Stimulated activated naive CD4-positive, alpha-beta T cell (primary cell): Measurements from ENCODE around the gene ZFYVE28.
"Not testable (repeated sequence)": the region's sequence is repeated elsewhere in the genome, so short reads cannot be mapped to it uniquely, and the experiment has no call there.

Experiments
- DNase-seq, 6 experiments: peaks; one replicate each; lab custom pipeline; 2025; lab: John Stamatoyannopoulos, UW

The ZFYVE28 gene

DNA sequence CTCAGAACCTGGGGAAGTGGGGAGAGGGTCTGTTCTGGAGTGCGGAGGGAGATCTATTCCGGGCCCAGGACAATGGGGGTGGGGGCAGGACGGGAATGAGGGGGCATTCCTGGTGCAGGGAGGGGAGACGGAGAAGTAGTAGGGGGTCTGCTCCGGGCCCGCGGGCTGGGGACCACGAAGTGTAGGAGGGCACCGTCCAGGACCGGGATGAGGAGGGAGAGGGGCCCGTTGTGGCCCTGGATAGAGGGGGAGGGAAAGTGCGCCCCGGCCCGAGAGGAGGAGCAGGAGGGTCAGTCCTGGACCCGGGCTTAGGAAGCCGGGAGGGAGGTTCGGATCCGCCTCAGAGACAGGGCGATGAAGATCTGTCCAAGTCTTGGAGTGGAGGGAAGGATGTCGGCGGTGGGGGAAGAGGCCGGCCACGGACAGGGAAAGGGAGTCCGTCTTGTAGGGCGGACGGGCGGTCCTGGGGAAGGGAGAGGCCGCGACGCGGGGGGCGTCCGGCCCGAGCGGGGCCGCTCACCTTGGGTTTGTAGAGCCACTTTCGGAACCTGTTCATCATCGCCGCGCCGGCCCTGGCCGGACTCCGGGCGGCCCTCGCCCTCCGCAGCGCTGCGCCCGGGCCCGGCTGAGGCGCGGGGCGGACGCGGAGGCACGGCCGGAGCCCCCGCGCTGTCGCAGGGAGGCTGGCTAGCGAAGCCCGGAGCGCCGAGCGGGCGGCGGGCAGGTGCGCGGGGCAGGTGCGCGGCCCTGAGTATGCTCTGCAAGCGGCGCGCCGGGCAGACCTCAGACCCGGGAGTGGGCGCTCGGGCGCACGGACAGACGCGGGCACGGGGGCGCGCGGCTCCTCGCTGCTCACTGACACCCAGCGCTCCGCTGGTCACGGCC is at the start of gene ZFYVE28:
ZFYVE28 (minus strand) TSS at position 881 of the 885 bp plus-strand sequence; CDS start at position 559, 322 bp downstream.
- peak in 2 of 6 experiments; percentile 34 to 52 for DNase-seq

DNA sequence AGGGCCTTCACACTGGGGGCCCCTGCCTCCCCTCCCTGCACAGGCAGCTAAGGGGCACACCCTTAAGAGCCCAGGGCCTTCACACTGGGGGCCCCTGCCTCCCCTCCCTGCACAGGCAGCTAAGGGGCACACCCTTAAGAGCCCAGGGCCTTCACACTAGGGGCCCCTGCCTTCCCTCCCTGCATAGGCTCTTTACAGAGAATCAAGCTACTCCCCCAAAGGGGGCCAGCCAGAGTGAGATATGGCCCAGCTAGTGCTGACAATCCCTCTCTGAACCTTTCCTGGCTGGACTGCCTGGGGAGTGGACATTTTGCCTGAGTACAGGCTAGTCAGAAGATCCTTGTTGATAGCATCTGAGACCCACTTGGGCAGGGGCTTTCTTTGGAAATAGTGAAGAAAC is 47.1 kb upstream of the ZFYVE28 start:
- not testable (repeated sequence) for DNase-seq

GRCh38 chr4:2465032-2465431 is 46.6 kb upstream of the ZFYVE28 start:
- DNase-seq: no peak

GRCh38 chr4:2462992-2463762 is 44.7 kb upstream of the ZFYVE28 start:
- DNase-seq: no peak

- peak; percentile 35 to 62 (median 58) for DNase-seq
Observed at GRCh38 chr4:2462218-2462991, 44.0 kb upstream of the ZFYVE28 start.

DNA sequence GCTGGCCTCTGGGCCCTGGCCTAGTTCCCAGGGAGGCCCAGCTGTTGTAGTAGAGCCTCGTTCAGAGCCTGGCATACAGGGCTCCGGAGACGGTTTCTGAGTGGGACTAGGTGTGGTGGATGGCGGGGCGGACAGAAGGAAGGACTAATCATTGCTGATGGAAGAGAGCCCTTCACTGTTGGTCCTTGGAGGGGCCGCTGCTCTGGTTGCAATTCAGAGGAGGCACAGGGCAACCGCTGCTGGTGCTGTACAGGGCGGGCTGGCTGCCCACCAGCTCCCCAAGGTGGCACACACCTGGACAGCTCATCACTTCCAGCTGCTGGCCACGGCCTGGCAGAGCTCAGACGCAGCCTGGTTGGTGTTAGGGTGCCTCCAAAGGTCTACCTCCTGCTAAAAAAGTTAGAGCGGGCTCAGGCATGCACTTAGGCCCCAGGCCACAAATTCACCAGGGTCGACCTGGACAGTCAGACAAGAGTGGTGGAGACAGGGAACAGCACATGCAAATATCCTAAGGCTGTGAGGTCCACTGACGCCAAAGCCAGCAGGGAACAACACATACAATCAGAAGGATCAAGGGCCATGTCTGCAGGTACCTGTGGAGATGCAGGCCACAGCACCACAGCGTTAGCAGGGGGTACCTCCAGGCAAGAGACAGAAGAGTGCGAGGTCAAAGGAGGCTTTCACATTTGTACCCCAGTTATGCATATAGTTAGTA is 43.0 kb upstream of the ZFYVE28 start:
- DNase-seq: no peak

DNA sequence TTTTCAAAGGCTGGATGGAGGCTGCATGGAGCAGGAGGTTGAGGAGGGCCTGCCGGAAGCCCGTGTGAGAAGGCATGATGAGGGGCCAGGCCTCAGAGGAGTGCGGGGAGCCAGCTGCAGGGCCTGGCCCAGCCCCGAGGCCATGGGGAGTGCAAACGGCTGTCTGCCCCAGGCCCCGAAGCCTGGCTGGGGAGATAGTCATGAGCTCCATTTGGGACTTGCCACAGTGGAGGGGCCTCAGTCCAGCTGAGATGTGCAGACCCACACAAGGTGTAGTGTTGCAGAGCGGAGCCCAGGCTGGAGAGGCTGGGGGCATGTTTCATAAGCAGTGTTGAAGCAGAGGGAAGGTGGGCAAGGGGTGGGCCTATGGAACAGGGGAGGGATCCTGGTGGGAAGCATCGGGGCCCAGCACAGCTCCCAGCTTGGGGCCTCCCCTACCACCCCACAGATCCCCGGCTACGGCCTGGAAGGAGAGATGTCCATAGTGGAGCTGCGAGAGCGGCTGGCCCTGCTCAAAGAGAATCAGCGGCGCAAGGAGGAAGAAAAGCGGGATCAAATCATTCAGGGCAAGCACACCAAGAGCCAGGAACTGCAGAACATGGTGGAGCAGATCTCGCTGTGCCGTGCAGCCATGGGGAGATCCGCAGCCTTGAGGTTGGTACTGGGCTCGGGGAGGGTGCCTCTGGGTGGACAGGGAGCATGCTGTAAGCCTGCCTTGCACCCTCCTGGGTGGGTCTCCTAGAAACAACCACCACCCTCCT is 41.3 kb upstream of the ZFYVE28 start:
- DNase-seq: no peak

GRCh38 chr4:2458546-2459491 is 40.4 kb upstream of the ZFYVE28 start:
- no peak for DNase-seq

DNA sequence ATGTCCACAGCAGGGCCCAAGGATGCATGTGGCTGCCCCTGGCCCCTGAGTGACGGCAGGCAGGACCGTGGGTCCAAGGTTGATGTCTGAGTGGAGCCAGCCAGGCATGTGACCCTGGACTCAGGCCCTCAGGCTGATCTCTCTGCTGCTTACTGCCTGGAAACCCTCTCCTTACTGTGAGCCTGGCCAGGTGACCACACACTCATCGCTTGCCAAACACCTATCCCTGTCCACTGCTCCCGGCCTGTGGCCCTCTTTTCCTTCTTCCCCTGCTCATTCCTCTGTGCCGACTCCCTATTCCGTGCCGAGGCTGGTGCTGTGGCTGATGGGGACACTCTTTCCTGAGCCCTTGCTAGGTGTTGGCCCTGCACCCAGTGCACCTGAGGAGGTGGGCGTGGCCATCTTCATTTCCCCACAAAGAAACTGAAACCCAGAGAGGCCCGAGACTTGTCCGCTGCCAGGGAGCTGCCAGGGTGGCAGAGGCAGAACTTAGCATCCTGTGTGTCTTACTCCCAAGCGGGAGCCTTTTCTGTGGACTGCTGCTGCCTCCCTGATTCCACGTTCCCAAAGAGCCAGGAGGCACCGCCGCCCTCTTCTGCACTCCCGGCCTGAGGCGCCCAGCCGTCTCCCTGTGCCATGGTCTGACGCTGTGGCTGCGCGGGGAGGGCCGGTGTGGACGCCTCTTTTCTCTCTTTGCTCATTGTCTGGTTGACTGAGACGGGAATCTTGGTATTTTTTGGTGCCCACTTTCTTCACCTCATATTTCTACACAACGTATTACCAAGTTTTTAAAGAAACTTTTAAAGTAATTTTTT is 39.2 kb upstream of the ZFYVE28 start:
- DNase-seq: no peak

GRCh38 chr4:2451821-2452785 is 33.7 kb upstream of the ZFYVE28 start:
- no peak for DNase-seq

- no peak for DNase-seq
Observed at GRCh38 chr4:2451036-2451520, 32.6 kb upstream of the ZFYVE28 start.

DNA sequence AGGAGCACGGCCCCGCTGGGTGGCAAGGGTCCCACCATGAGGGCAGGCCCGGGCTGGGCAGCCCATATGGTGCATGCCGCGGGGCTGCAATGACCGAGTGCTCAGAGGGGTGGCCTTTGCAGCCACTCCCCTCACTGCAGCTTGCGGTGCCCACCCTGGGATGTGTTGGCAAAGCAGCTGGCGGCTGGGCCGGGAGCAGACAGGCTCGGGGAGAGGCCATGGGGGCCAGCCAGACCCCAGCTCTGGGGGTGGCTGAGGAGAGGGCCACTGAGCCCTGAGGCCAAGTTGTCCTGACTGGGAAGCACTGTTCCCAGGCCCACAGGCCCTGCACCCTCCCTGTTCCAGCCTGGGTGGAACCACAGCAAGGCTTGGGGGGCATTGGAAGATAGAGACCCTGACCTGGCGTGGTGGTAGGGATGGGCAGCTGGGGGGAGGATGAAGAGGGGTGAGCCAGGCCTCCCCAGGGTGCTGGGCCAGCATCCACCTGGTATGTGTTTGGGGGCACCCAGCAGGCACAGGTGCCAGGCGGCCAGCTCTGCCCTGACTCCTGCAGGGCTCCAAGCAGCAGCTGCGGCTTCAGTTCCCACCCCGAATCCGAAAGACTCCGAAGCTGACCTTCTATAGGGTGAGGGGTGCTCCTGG is 32.1 kb upstream of the ZFYVE28 start:
- DNase-seq: no peak

GRCh38 chr4:2449511-2450392 is 31.3 kb upstream of the ZFYVE28 start:
- no peak for DNase-seq

GRCh38 chr4:2449051-2449450 is 30.6 kb upstream of the ZFYVE28 start:
- DNase-seq: no peak

DNA sequence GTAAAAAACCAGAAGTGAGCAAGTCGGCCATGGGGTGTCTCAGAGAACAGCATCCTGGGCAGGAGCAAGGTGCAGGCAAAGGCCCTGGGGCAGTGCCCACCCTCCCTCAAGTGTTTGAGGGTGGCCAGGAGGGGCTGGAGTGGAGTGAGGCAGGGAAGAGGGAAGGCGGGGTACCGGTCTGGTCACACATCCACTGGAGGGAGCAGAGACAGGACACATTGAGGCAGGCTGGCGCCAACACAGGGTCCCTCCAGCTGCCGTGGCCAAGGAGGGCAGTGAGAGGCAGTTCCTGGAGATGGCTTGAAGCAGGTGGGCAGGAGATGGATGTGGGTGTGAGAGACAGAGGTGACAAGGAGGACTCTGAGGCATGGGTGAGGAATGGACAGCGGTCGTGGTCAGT is 30.1 kb upstream of the ZFYVE28 start:
- no peak for DNase-seq
